ENCODE measurements around the gene DCT. TPM values are rescaled to one million over a fixed set of nuclear protein-coding genes. Genes with fewer than 3 reads are reported as not detected.
"Not testable (repeated sequence)": the region's sequence is repeated elsewhere in the genome, so short reads cannot be mapped to it uniquely, and the experiment has no call there.

Gene DCT
- total RNA-seq, 1 experiment from 2014 or later: not detected

- no peaks in the 10 kb centered on the region; the same call in 1 of the 2 replicates for H3K27me3 ChIP-seq (ENCODE audit: control insufficient read depth, insufficient read depth, low read length)
- ChIA-PET CTCF (no interaction called here), POLR2A (no interaction called here)
- no peak for ATAC-seq
- H3K27ac ChIP-seq (ENCODE audit: low read length): no peak overlapping the region
- no peaks in the 10 kb centered on the region for H3K36me3 ChIP-seq (ENCODE audit: control insufficient read depth, insufficient read depth, low read length)
- no peak for DNase-seq (ENCODE audit: low read depth, low spot score)
- no TSS peak for BruUV-seq (replicated peaks)
- in situ Hi-C loops (cut with HindIII; ENCODE audit: low pct_unique_long_range_greater_than_20kb, low sequenced_read_pairs): no loop called here
- H3K9me3 ChIP-seq (ENCODE audit: control insufficient read depth, insufficient read depth, low read depth, low read length): no peaks in the 10 kb centered on the region
- no peak overlapping the region for H3K4me3 ChIP-seq (ENCODE audit: low read depth in 2 of 2, low read length in 2 of 2)
- intact Hi-C loops (cut with micrococcal nuclease; ENCODE audit: unreplicated experiment): no loop called here
- H3K4me1 ChIP-seq (ENCODE audit: control insufficient read depth, insufficient read depth, low read length): no peaks in the 10 kb centered on the region
- no peak for TF ChIP-seq TCF7L2 (IDR thresholded peaks at IDR 0.05; ENCODE audit: low read depth, low read length)
- no peak for TF ChIP-seq REST (IDR thresholded peaks at IDR 0.05; ENCODE audit: insufficient read depth in 1 of 2, low read depth in 2 of 2, low read length in 1 of 2)
- TF ChIP-seq CTCF (IDR thresholded peaks at IDR 0.05): no peak
- TF ChIP-seq POLR2AphosphoS5 (IDR thresholded peaks at IDR 0.05; ENCODE audit: low read depth, low read length): no peak
- no peak for TF ChIP-seq SIN3A (IDR thresholded peaks at IDR 0.05; ENCODE audit: borderline replicate concordance, insufficient read depth, low read depth, low read length)
Measured at GRCh38 chr13:94505730-94506129, 26.2 kb upstream of the DCT start.

GRCh38 chr13:94503851-94504250 is 24.4 kb upstream of the DCT start:
- Histone ChIP-seq H3K36me3 (ENCODE audit: control insufficient read depth, insufficient read depth, low read length) (no peaks in the 10 kb centered on the region), H3K4me3 (ENCODE audit: low read depth in 2 of 2, low read length in 2 of 2) (no peak overlapping the region), H3K27ac (ENCODE audit: low read length) (no peak overlapping the region), H3K9me3 (ENCODE audit: control insufficient read depth, insufficient read depth, low read depth, low read length) (no peaks in the 10 kb centered on the region), H3K4me1 (ENCODE audit: control insufficient read depth, insufficient read depth, low read length) (no peaks in the 10 kb centered on the region), H3K27me3 (ENCODE audit: control insufficient read depth, insufficient read depth, low read length) (no peaks in the 10 kb centered on the region; the same call in 1 of the 2 replicates)
- intact Hi-C loops (cut with micrococcal nuclease; ENCODE audit: unreplicated experiment): no loop called here
- in situ Hi-C loops (cut with HindIII; ENCODE audit: low pct_unique_long_range_greater_than_20kb, low sequenced_read_pairs): no loop called here
- TF ChIP-seq POLR2AphosphoS5 (IDR thresholded peaks at IDR 0.05; ENCODE audit: low read depth, low read length) (no peak), REST (IDR thresholded peaks at IDR 0.05; ENCODE audit: insufficient read depth in 1 of 2, low read depth in 2 of 2, low read length in 1 of 2) (no peak), TCF7L2 (IDR thresholded peaks at IDR 0.05; ENCODE audit: low read depth, low read length) (no peak), SIN3A (IDR thresholded peaks at IDR 0.05; ENCODE audit: borderline replicate concordance, insufficient read depth, low read depth, low read length) (no peak), CTCF (IDR thresholded peaks at IDR 0.05) (no peak)
- no TSS peak for BruUV-seq (replicated peaks)
- no peak for ATAC-seq
- DNase-seq (ENCODE audit: low read depth, low spot score): no peak
- ChIA-PET POLR2A (no interaction called here), CTCF (no interaction called here)

- H3K9me3 ChIP-seq (ENCODE audit: control insufficient read depth, insufficient read depth, low read depth, low read length); BruUV-seq (replicated peaks); DNase-seq (ENCODE audit: low read depth, low spot score); CTCF ChIA-PET; H3K4me3 ChIP-seq (ENCODE audit: low read depth in 2 of 2, low read length in 2 of 2); intact Hi-C loops (cut with micrococcal nuclease; ENCODE audit: unreplicated experiment); H3K4me1 ChIP-seq (ENCODE audit: control insufficient read depth, insufficient read depth, low read length); H3K36me3 ChIP-seq (ENCODE audit: control insufficient read depth, insufficient read depth, low read length); in situ Hi-C loops (cut with HindIII; ENCODE audit: low pct_unique_long_range_greater_than_20kb, low sequenced_read_pairs); H3K27ac ChIP-seq (ENCODE audit: low read length); ATAC-seq; H3K27me3 ChIP-seq (ENCODE audit: control insufficient read depth, insufficient read depth, low read length): not testable (repeated sequence)
- POLR2A ChIA-PET: interaction anchor here (0.6 kb wide), 1 partner anchor 21 kb away, joined by 3 read pairs; no protein-coding TSS in a partner anchor
Measured at GRCh38 chr13:94498831-94499230, 19.3 kb upstream of the DCT start.

Data from Panc1 (cell line).